Right lobe of liver (tissue), 6 donors: ENCODE results near the gene ANKRD29. TPM values are rescaled to one million over a fixed set of nuclear protein-coding genes. Genes with fewer than 3 reads are reported as not detected.

Source experiments
- ATAC-seq, 4 donors: fragments of 200-7000 bp; cut with Tn5 transposase; one replicate each; pipeline ENCODE4 v1.9.1; 2020; ENCODE audit warnings: mild to moderate bottlenecking in 4 of 4, moderate library complexity in 4 of 4
- DNase-seq, 3 donors: peaks; one replicate each; pipeline ENCODE4 v3.0.0-alpha.2; 2020
- H3K27ac ChIP-seq, 3 donors: fragments of 200-600 bp; one replicate each; pipeline ENCODE4 v1.8.0; 2022
- H3K27me3 ChIP-seq, 2 donors: fragments of 200-600 bp; one replicate each; pipeline ENCODE4 v1.8.0; 2022
- H3K36me3 ChIP-seq, 4 donors: fragments of 200-600 bp; sonication (generic) in 1 of 4; one replicate each; pipeline versions ENCODE4 v1.5.1 to v1.8.0; 2017 to 2022; ENCODE audit warnings: control low read depth in 1 of 4
- H3K4me1 ChIP-seq, 4 donors: fragments of 200-600 bp; sonication (generic) in 1 of 4; one replicate each; pipeline versions ENCODE4 v1.5.1 to v1.8.0; 2017 to 2022; ENCODE audit warnings: control low read depth in 1 of 4
- H3K4me3 ChIP-seq, 3 donors: fragments of 200-600 bp; one replicate each; pipeline ENCODE4 v1.8.0; 2022
- H3K9me3 ChIP-seq, 4 donors: fragments of 200-600 bp; sonication (generic) in 1 of 4; one replicate each; pipeline versions ENCODE4 v1.5.1 to v1.8.0; 2017 to 2022; ENCODE audit warnings: control low read depth in 1 of 4
- POLR2A ChIP-seq: fragments of 450-650 bp; IDR thresholded peaks from one replicate; pipeline ENCODE4 v1.6.1; 2017; ENCODE audit warnings: antibody characterized with exemption, mild to moderate bottlenecking
- WGBS: methylation state at CpG from one replicate; pipeline ENCODE4 v1.1.6; 2018; ENCODE audit warnings: low coverage, low lambda C conversion rate; ENCODE audit not compliant: insufficient coverage; ENCODE audit errors: missing lambda C conversion rate; 5-methylcytosine and 5-hydroxymethylcytosine counted together
- intact Hi-C, 2 donors: fragments of 100-400 bp; cut with DNase I; formaldehyde crosslinking; loops; one replicate each; pipeline versions ENCODE4 v1.11.2 to v1.14.1; 2022
- long read RNA-seq: library from polyadenylated mRNA; unstranded; transcript quantifications from one replicate; pipeline ENCODE4 v2.0.0, GENCODE V29; 2019
- total RNA-seq, 6 experiments: library from RNA; depleted of rRNA in 2 of 6; stranded (reverse); fragments of >200 nt in 2 of 6; fragmentation: NEBNext Ultra II Directional in 3 of 6; extraction: Animal tissue kit (Norgen Biotek cat#: 25700) in 3 of 6; gene quantifications; one replicate each; pipeline versions ENCODE4 v1.1.0 to v1.2.4, GENCODE V29; 2016 to 2023
- TF ChIP-seq, protein P1 (sequence below), 4 donors: fragments of 200-600 bp in 3 of 4; fragments of 450-650 bp in 1 of 4; IDR thresholded peaks; one replicate each; pipeline versions ENCODE4 v1.5.1 to v1.8.0; 2016 to 2022; ENCODE audit warnings: antibody characterized with exemption in 4 of 4, mild to moderate bottlenecking in 2 of 4
- donor health status: DM: no; HTN: yes; CAD: no.
- donor health status: DM: no; HTN: no; CAD: no.
- donor health status: DM: no; HTN: no; CAD: no.
- donor health status: DM: no; HTN: yes; CAD: no.
- donor health status: DM: no; HTN: yes; CAD: no.

The ANKRD29 gene, protein sequence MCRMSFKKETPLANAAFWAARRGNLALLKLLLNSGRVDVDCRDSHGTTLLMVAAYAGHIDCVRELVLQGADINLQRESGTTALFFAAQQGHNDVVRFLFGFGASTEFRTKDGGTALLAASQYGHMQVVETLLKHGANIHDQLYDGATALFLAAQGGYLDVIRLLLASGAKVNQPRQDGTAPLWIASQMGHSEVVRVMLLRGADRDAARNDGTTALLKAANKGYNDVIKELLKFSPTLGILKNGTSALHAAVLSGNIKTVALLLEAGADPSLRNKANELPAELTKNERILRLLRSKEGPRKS
- total RNA-seq, result 1 to 10 TPM in 4 of 6 experiments, under 1 TPM in 2; 0.39 to 4.8 (median 1.1) TPM
- long read RNA-seq, partial matches to known transcripts, result 0 of 2 reads
- long read RNA-seq, other reads (novel, unspliced or antisense), result 1 of 2 reads

DNA sequence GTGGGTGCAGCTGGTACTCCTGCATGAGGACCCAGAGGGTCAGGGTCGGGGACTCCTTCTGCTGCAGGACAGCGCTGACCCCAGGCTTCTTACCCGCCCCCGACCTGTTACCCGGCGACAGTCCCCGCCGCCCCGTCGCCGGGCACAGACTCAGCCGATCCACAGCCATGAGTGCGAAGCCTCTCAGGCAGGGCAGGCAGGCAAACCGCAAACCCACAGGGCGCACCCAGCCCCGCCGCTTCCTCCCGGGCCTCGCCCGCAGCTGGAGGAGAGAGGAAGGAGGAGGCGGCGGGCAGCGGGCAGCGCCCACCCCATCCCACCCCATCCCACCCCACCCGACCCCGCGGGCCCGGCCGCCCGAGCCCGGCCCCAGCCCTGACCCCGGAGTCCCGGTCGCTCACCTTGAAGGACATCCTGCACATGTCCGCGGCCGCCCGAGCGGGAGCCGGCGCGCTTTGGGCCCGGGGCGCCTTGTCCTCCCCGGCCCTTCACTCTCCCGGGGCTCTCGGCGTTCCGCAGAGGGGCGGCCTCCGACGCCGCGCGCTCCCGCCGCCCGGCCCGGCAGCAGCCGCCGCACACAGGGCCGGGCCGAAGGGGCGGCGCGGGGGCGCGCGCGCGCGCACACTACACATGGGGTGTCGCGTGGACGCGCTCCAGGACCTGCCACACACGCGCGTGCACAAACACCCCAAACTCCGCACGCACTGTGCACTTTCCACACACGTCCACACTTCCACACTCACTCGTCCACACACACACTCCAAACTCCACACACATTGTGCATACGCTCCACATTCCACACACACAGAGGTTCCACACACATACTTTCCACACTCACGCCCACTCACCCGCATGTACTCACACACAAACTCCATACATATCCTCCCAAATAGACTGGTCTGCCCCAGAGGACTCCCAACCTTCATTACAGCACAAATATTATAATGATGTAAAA, at the start of gene ANKRD29:
Gene ANKRD29, minus strand, starts transcription at position 603 of the 955 bp plus-strand sequence. Its CDS starts 181 bp downstream, at position 422.
- intact Hi-C loops, result no loop called here
- H3K27ac ChIP-seq, result no peak within 1 kb of the TSS
- no peaks in the 10 kb centered on the region for H3K36me3 ChIP-seq
- TF ChIP-seq POLR2A, result no peak
- TF ChIP-seq, protein P1, sequence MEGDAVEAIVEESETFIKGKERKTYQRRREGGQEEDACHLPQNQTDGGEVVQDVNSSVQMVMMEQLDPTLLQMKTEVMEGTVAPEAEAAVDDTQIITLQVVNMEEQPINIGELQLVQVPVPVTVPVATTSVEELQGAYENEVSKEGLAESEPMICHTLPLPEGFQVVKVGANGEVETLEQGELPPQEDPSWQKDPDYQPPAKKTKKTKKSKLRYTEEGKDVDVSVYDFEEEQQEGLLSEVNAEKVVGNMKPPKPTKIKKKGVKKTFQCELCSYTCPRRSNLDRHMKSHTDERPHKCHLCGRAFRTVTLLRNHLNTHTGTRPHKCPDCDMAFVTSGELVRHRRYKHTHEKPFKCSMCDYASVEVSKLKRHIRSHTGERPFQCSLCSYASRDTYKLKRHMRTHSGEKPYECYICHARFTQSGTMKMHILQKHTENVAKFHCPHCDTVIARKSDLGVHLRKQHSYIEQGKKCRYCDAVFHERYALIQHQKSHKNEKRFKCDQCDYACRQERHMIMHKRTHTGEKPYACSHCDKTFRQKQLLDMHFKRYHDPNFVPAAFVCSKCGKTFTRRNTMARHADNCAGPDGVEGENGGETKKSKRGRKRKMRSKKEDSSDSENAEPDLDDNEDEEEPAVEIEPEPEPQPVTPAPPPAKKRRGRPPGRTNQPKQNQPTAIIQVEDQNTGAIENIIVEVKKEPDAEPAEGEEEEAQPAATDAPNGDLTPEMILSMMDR (IDR thresholded peaks at IDR 0.05), result no peak
- peak within 1 kb of the TSS; percentile 47 to 50 (median 47) for H3K4me3 ChIP-seq
- peak; percentile 77 to 81 (median 78) for ATAC-seq
- H3K27me3 ChIP-seq, result peaks cover 0 to 9% of the 10 kb centered on the region in 2 donors
- 10% methylated on average over 5 of the region's 86 CpGs for WGBS
- no peaks in the 10 kb centered on the region for H3K9me3 ChIP-seq
- DNase-seq, result peak in 1 of 3 donors; percentile 40
- peaks cover 0 to 5% (median 0%) of the 10 kb centered on the region in 4 donors for H3K4me1 ChIP-seq

DNA sequence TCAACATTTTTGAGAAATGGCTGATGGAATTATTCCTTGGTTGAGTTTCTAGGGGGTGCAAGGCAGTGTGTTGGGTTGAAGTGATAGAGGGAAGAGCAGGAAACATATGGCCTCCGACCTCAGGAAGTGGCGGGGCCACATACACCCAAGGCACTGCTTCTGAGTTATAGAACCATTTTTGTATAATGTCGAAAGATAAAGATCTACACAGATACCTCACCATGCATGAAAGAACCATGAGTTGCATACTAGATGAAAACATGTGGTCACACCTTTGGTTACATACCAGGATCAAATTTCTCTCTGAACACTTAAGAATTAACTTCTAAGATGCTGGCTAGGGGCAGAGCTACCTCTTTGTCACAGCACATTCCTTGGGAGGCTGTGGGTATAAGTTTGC, 49.7 kb upstream of the ANKRD29 start:
- H3K9me3 ChIP-seq, result no peaks in the 10 kb centered on the region
- H3K36me3 ChIP-seq, result no peaks in the 10 kb centered on the region
- intact Hi-C loops, result no loop called here
- H3K27ac ChIP-seq, result no peak overlapping the region
- no peaks in the 10 kb centered on the region for H3K4me1 ChIP-seq
- no peaks in the 10 kb centered on the region for H3K27me3 ChIP-seq
- WGBS, result 64% methylated on average over 3 of the region's 3 CpGs
- DNase-seq, result no peak
- TF ChIP-seq POLR2A, result no peak
- TF ChIP-seq, protein P1 (IDR thresholded peaks at IDR 0.05), result no peak
- ATAC-seq, result no peak
- H3K4me3 ChIP-seq, result no peak overlapping the region

DNA sequence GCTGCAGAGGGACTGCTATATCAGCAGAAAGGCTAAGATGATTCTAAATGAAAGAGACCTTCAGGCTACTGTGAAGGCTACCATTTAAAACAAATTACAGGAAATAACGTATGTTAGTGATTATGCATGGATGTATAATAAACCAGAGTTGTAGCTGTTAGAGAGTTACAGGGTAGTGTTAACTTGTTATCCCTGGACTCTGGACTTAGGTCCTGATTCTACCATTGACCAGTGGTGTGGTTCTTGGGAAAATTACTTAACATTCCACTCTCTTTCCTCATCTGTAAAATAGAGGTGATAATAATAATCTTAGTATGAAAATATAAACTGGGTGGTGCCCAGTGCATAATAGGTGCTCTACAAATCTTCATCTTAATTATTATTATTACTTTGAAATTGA, 48.7 kb upstream of the ANKRD29 start:
- no peaks in the 10 kb centered on the region for H3K4me1 ChIP-seq
- H3K27me3 ChIP-seq, result no peaks in the 10 kb centered on the region
- no peaks in the 10 kb centered on the region for H3K36me3 ChIP-seq
- ATAC-seq, result peak in 2 of 4 donors; percentile 45
- H3K27ac ChIP-seq, result no peak overlapping the region
- no peak for TF ChIP-seq POLR2A
- TF ChIP-seq, protein P1 (IDR thresholded peaks at IDR 0.05), result no peak
- no peaks in the 10 kb centered on the region for H3K9me3 ChIP-seq
- 64% methylated on average over 1 of the region's 1 CpG for WGBS
- no peak for DNase-seq
- no peak overlapping the region for H3K4me3 ChIP-seq
- intact Hi-C loops, result no loop called here

DNA sequence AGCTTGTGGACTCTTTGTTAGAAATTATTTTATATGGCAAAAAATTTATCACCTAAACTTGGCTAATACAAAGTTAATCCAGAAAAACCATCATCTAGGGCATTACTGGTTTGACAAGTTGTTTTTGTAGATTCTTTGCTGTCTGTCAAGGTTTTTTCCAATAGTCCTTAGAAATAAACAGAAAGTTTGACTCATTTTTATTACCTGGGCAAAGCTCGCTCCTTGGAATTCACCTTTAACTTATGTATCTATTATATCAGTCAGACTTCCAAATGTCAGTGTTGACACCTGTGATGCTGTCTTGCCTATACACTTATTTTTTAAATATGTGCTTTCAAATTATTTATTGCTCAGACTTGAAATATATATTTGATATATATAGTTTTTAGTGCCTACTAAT, 48.2 kb upstream of the ANKRD29 start:
- no peaks in the 10 kb centered on the region for H3K4me1 ChIP-seq
- no peak overlapping the region for H3K27ac ChIP-seq
- H3K4me3 ChIP-seq, result no peak overlapping the region
- no peaks in the 10 kb centered on the region for H3K36me3 ChIP-seq
- no peak for ATAC-seq
- 100% methylated on average over 1 of the region's 1 CpG for WGBS
- no peaks in the 10 kb centered on the region for H3K27me3 ChIP-seq
- intact Hi-C loops, result no loop called here
- DNase-seq, result no peak
- no peaks in the 10 kb centered on the region for H3K9me3 ChIP-seq
- TF ChIP-seq, protein P1 (IDR thresholded peaks at IDR 0.05), result no peak
